H9 (cell line): Measurements from ENCODE around the gene PAX3. TPM values are rescaled to one million over a fixed set of nuclear protein-coding genes. Genes with fewer than 3 reads are reported as not detected.

Source experiments
- DNase-seq: peaks from one replicate; pipeline ENCODE4 v3.0.0-alpha.2; 2017
- H2AFZ ChIP-seq: one replicate; pipeline ENCODE4 v1.6.1; 2013; ENCODE audit warnings: mild to moderate bottlenecking, low read length, control low read depth, moderate library complexity
- H2AK5ac ChIP-seq: 2 replicates; pipeline ENCODE4 v1.6.1; 2013; ENCODE audit warnings: low read length, control low read depth, mixed read lengths; ENCODE audit not compliant: insufficient read length
- H2BK120ac ChIP-seq: one replicate; pipeline ENCODE4 v1.6.1; 2013; ENCODE audit warnings: low read depth, mild to moderate bottlenecking, low read length, control low read depth, inconsistent platforms; ENCODE audit not compliant: poor library complexity, severe bottlenecking
- H2BK12ac ChIP-seq: 2 replicates; pipeline ENCODE4 v1.6.1; 2013; ENCODE audit warnings: low read length, control low read depth, mixed read lengths, low read depth; ENCODE audit not compliant: insufficient read length
- H2BK15ac ChIP-seq: 2 replicates; pipeline ENCODE4 v1.6.1; 2013; ENCODE audit warnings: low read depth, low read length, control low read depth
- H2BK20ac ChIP-seq: one replicate; pipeline ENCODE4 v1.6.1; 2013; ENCODE audit warnings: low read depth, mild to moderate bottlenecking, low read length, control low read depth, inconsistent platforms; ENCODE audit not compliant: poor library complexity, severe bottlenecking
- H2BK5ac ChIP-seq: 2 replicates; pipeline ENCODE4 v1.6.1; 2013; ENCODE audit warnings: low read length, control low read depth, mixed read lengths; ENCODE audit not compliant: insufficient read length
- H3K14ac ChIP-seq: 2 replicates; pipeline ENCODE4 v1.6.1; 2013; ENCODE audit warnings: low read length, control low read depth; ENCODE audit not compliant: insufficient read depth
- H3K18ac ChIP-seq: 2 replicates; pipeline ENCODE4 v1.6.1; 2013; ENCODE audit warnings: low read depth, mild to moderate bottlenecking, mixed read lengths, low read length, control low read depth; ENCODE audit not compliant: insufficient read length
- H3K23ac ChIP-seq: 2 replicates; pipeline ENCODE4 v1.6.1; 2013; ENCODE audit warnings: low read length, control low read depth, mixed read lengths, low read depth; ENCODE audit not compliant: insufficient read length
- H3K23me2 ChIP-seq: 2 replicates; pipeline ENCODE4 v1.6.1; 2013; ENCODE audit warnings: low read depth, mild to moderate bottlenecking, mixed read lengths, low read length, control low read depth; ENCODE audit not compliant: insufficient read length, poor library complexity, severe bottlenecking
- H3K27ac ChIP-seq: 2 replicates; pipeline ENCODE4 v1.5.1; 2013; ENCODE audit warnings: low read length, control low read depth, mixed read lengths, low read depth; ENCODE audit not compliant: insufficient read length
- H3K27me3 ChIP-seq: 2 replicates; pipeline ENCODE4 v1.6.1; 2013; ENCODE audit warnings: low read length, control low read depth, inconsistent platforms; ENCODE audit not compliant: insufficient read depth
- H3K4ac ChIP-seq: 2 replicates; pipeline ENCODE4 v1.6.1; 2013; ENCODE audit warnings: low read depth, mild to moderate bottlenecking, control low read depth, inconsistent platforms, low read length, moderate library complexity
- H3K4me1 ChIP-seq: 2 replicates; pipeline ENCODE4 v1.6.1; 2013; ENCODE audit warnings: low read length, control low read depth, inconsistent platforms; ENCODE audit not compliant: insufficient read depth
- H3K4me2 ChIP-seq: 2 replicates; pipeline ENCODE4 v1.6.1; 2013; ENCODE audit warnings: low read length, control low read depth, mixed read lengths; ENCODE audit not compliant: insufficient read length, insufficient read depth
- H3K56ac ChIP-seq: 2 replicates; pipeline ENCODE4 v1.6.1; 2013; ENCODE audit warnings: low read depth, mild to moderate bottlenecking, mixed read lengths, low read length, control low read depth; ENCODE audit not compliant: insufficient read length
- H3K79me1 ChIP-seq: 2 replicates; pipeline ENCODE4 v1.6.1; 2013; ENCODE audit warnings: low read depth, mild to moderate bottlenecking, moderate library complexity, low read length, control low read depth, inconsistent platforms; ENCODE audit not compliant: insufficient read depth, poor library complexity, severe bottlenecking
- H3K79me2 ChIP-seq: 2 replicates; pipeline ENCODE4 v1.6.1; 2013; ENCODE audit warnings: low read length, control low read depth, inconsistent platforms; ENCODE audit not compliant: insufficient read depth
- H3K9ac ChIP-seq: 2 replicates; pipeline ENCODE4 v1.6.1; 2013; ENCODE audit warnings: low read length, control low read depth, mixed read lengths; ENCODE audit not compliant: insufficient read length; ENCODE audit errors: extremely low read depth
- H3K9me3 ChIP-seq: one replicate; pipeline ENCODE4 v1.6.1; 2013; ENCODE audit warnings: low read depth, low read length, inconsistent platforms; ENCODE audit not compliant: control insufficient read depth
- H3T11ph ChIP-seq: one replicate; pipeline ENCODE4 v1.6.1; 2013; ENCODE audit warnings: mild to moderate bottlenecking, low read length, control low read depth, inconsistent platforms
- H4K20me1 ChIP-seq: one replicate; pipeline ENCODE4 v1.6.1; 2013; ENCODE audit not compliant: control insufficient read depth, insufficient read length, insufficient read depth
- H4K5ac ChIP-seq: 2 replicates; pipeline ENCODE4 v1.6.1; 2013; ENCODE audit warnings: low read depth, mild to moderate bottlenecking, mixed read lengths, low read length, control low read depth; ENCODE audit not compliant: insufficient read length
- H4K8ac ChIP-seq: replicated peaks from 2 replicates; pipeline ENCODE4 v1.6.1; 2013; ENCODE audit warnings: low read length, control low read depth, mixed read lengths, low read depth; ENCODE audit not compliant: insufficient read length
- H4K91ac ChIP-seq: 2 replicates; pipeline ENCODE4 v1.6.1; 2013; ENCODE audit warnings: low read depth, mild to moderate bottlenecking, moderate library complexity, mixed read lengths, low read length, control low read depth; ENCODE audit not compliant: insufficient read length
- H3K27ac Mint-ChIP-seq, 3 experiments: 2 replicates in 2 of 3; 3 replicates in 1 of 3; pipeline ENCODE4 v1.8.0; 2020 to 2021; ENCODE audit warnings: mixed read lengths in 3 of 3, mild to moderate bottlenecking in 1 of 3, moderate library complexity in 1 of 3
- H3K27me3 Mint-ChIP-seq: 2 replicates; pipeline ENCODE4 v1.8.0; 2021; ENCODE audit warnings: low read depth, mild to moderate bottlenecking, moderate library complexity, mixed read lengths
- H3K36me3 Mint-ChIP-seq, 3 experiments: 2 replicates in 2 of 3; 3 replicates in 1 of 3; pipeline ENCODE4 v1.8.0; 2020 to 2021; ENCODE audit warnings: low read depth in 3 of 3, mixed read lengths in 3 of 3; ENCODE audit not compliant: insufficient read depth in 1 of 3
- H3K4me1 Mint-ChIP-seq, 2 experiments: 2 replicates each; pipeline ENCODE4 v1.8.0; 2020; ENCODE audit warnings: mixed read lengths in 2 of 2
- H3K4me3 Mint-ChIP-seq, 2 experiments: 2 replicates in 1 of 2; 3 replicates in 1 of 2; pipeline ENCODE4 v1.8.0; 2020 to 2021; ENCODE audit warnings: mild to moderate bottlenecking in 2 of 2, mixed read lengths in 2 of 2, moderate library complexity in 1 of 2
- H3K9me3 Mint-ChIP-seq, 2 experiments: 2 replicates in 1 of 2; 3 replicates in 1 of 2; pipeline ENCODE4 v1.8.0; 2020; ENCODE audit warnings: mild to moderate bottlenecking in 2 of 2, mixed read lengths in 2 of 2, moderate library complexity in 1 of 2
- CTCF ChIP-seq: fragments of 200-600 bp; sonication (generic); conservative IDR thresholded peaks from 3 replicates; pipeline ENCODE4 v1.8.0; 2021; ENCODE audit warnings: antibody characterized with exemption, mild to moderate bottlenecking
- WGBS: extraction: QIAGEN DNeasy Blood & Tissue Kit; methylation state at CpG from one replicate; pipeline ENCODE4 v1.1.7; 2013; ENCODE audit warnings: missing lambda C conversion rate, low lambda C conversion rate, mixed read lengths; ENCODE audit not compliant: insufficient read length; ENCODE audit errors: extremely low coverage; 5-methylcytosine and 5-hydroxymethylcytosine counted together
- total RNA-seq: library from RNA; stranded (reverse); gene quantifications from 2 replicates; pipeline ENCODE4 v1.2.1, GENCODE V29; 2021

PAX3 gene
- total RNA-seq, 1 experiment from 2014 or later = not detected

GRCh38 chr2:222248818-222249217 lies 50.0 kb downstream of the PAX3 start:
- no CpG with 5 or more reads among the region's 1 CpG for WGBS
- no peak overlapping the region for H3K27ac Mint-ChIP-seq
- H4K8ac ChIP-seq = no peak overlapping the region

More at GRCh38 chr2:222248818-222249217, 50.0 kb downstream of the PAX3 start:
- Mint-ChIP-seq H3K9me3 (peaks cover 0 to 2% of the 10 kb centered on the region in 2 experiments; a peak in 1 of 5 replicates), H3K4me3 (no peak overlapping the region), H3K27me3 (peaks cover 43% of the 10 kb centered on the region), H3K4me1 (peaks cover 3 to 6% of the 10 kb centered on the region in 2 experiments; a peak in 2 of 4 replicates), H3K36me3 (no peaks in the 10 kb centered on the region; a peak in 1 of 7 replicates)
- no peak overlapping the region for H3K56ac ChIP-seq
- no peak overlapping the region for H3T11ph ChIP-seq
- H2BK5ac ChIP-seq = no peak overlapping the region
- no peak overlapping the region for H2BK15ac ChIP-seq
- no peak overlapping the region for H3K18ac ChIP-seq
- H3K79me2 ChIP-seq = no peaks in the 10 kb centered on the region
- H2BK120ac ChIP-seq = no peak overlapping the region
- no peaks in the 10 kb centered on the region for H3K79me1 ChIP-seq
- H2BK12ac ChIP-seq = no peak overlapping the region
- H2AFZ ChIP-seq = no peak overlapping the region
- H3K27ac ChIP-seq = no peak overlapping the region
- H3K23ac ChIP-seq = no peak overlapping the region
- no peaks in the 10 kb centered on the region for H3K23me2 ChIP-seq
- H3K9me3 ChIP-seq = no peaks in the 10 kb centered on the region
- H3K9ac ChIP-seq = no peak overlapping the region
- no peaks in the 10 kb centered on the region for H3K4me1 ChIP-seq
- H3K4ac ChIP-seq = no peak overlapping the region
- H2AK5ac ChIP-seq = no peak overlapping the region
- H4K5ac ChIP-seq = no peak overlapping the region
- H3K4me2 ChIP-seq = no peak overlapping the region
- no peaks in the 10 kb centered on the region for H3K27me3 ChIP-seq
- TF ChIP-seq CTCF = no peak
- H4K20me1 ChIP-seq = no peaks in the 10 kb centered on the region
- H3K14ac ChIP-seq = no peak overlapping the region
- H4K91ac ChIP-seq = no peak overlapping the region
- no peak for DNase-seq
- no peak overlapping the region for H2BK20ac ChIP-seq
